Prostate gland (tissue), 2 donors: ENCODE data around the gene HOXA3.

Source experiments
- POLR2A ChIP-seq: fragments of 450-650 bp; IDR thresholded peaks from one replicate; pipeline ENCODE4 v1.6.1; 2016; ENCODE audit warnings: antibody characterized with exemption, mild to moderate bottlenecking
- TF ChIP-seq, protein P1 (sequence below), 4 experiments: fragments of 200-600 bp in 2 of 4; fragments of 450-650 bp in 2 of 4; sonication (generic) in 2 of 4; IDR thresholded peaks; 1 replicate in 3 of 4; 2 replicates in 1 of 4; pipeline ENCODE4 v1.5.1; 2016 to 2019; ENCODE audit warnings: antibody characterized with exemption in 4 of 4, mild to moderate bottlenecking in 2 of 4, moderate library complexity in 2 of 4

- TF ChIP-seq, protein P1, sequence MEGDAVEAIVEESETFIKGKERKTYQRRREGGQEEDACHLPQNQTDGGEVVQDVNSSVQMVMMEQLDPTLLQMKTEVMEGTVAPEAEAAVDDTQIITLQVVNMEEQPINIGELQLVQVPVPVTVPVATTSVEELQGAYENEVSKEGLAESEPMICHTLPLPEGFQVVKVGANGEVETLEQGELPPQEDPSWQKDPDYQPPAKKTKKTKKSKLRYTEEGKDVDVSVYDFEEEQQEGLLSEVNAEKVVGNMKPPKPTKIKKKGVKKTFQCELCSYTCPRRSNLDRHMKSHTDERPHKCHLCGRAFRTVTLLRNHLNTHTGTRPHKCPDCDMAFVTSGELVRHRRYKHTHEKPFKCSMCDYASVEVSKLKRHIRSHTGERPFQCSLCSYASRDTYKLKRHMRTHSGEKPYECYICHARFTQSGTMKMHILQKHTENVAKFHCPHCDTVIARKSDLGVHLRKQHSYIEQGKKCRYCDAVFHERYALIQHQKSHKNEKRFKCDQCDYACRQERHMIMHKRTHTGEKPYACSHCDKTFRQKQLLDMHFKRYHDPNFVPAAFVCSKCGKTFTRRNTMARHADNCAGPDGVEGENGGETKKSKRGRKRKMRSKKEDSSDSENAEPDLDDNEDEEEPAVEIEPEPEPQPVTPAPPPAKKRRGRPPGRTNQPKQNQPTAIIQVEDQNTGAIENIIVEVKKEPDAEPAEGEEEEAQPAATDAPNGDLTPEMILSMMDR (IDR thresholded peaks at IDR 0.05), result no peak
- no peak for TF ChIP-seq POLR2A
Observed at GRCh38 chr7:27189997-27190748, 37.8 kb upstream of the HOXA3 start.
